Prostate gland (tissue), 2 donors: ENCODE data around the gene TKT. TPM values are rescaled to one million over a fixed set of nuclear protein-coding genes. Genes with fewer than 3 reads are reported as not detected.
A peak's percentile ranks its signal among the peaks of the same experiment; 100 is the strongest.

ENCODE experiments used
- DNase-seq: peaks from one replicate; pipeline ENCODE4 v3.0.0-alpha.2; 2019; ENCODE audit warnings: low spot score
- H3K27ac ChIP-seq, 2 donors: fragments of 200-600 bp; sonication (generic); 2 replicates each; pipeline ENCODE4 v1.5.1; 2017 to 2019
- H3K27me3 ChIP-seq: fragments of 200-600 bp; sonication (generic); replicated peaks from 2 replicates; pipeline ENCODE4 v1.5.1; 2019; ENCODE audit not compliant: insufficient read depth
- H3K36me3 ChIP-seq, 2 donors: fragments of 200-600 bp; sonication (generic); 1 replicate in 1 of 2; 2 replicates in 1 of 2; pipeline versions ENCODE4 v1.5.1 to v1.8.1; 2017 to 2019
- H3K4me1 ChIP-seq: fragments of 200-600 bp; sonication (generic); replicated peaks from 2 replicates; pipeline ENCODE4 v1.5.1; 2019
- H3K4me3 ChIP-seq, 2 donors: fragments of 200-600 bp; sonication (generic); 2 replicates each; pipeline ENCODE4 v1.5.1; 2017 to 2019
- H3K9me3 ChIP-seq: fragments of 200-600 bp; sonication (generic); 2 replicates; pipeline ENCODE4 v1.5.1; 2017
- POLR2A ChIP-seq: fragments of 450-650 bp; IDR thresholded peaks from one replicate; pipeline ENCODE4 v1.6.1; 2016; ENCODE audit warnings: antibody characterized with exemption, mild to moderate bottlenecking
- POLR2AphosphoS5 ChIP-seq: sonication (generic); formaldehyde crosslinking; IDR thresholded peaks from one replicate; pipeline ENCODE4 v1.6.1; 2017; ENCODE audit warnings: antibody characterized with exemption
- WGBS: methylation state at CpG from one replicate; pipeline ENCODE4 v1.1.5; 2018; 5-methylcytosine and 5-hydroxymethylcytosine counted together
- intact Hi-C: fragments of 100-400 bp; cut with DNase I; formaldehyde crosslinking; loops from one replicate; pipeline ENCODE4 v1.14.2; 2022
- total RNA-seq, 2 donors: library from RNA; depleted of rRNA; stranded (reverse); fragments of >200 nt; gene quantifications; one replicate each; pipeline ENCODE4 v1.1.0, GENCODE V29; 2016
- TF ChIP-seq, protein P1 (sequence below), 4 experiments: fragments of 200-600 bp in 2 of 4; fragments of 450-650 bp in 2 of 4; sonication (generic) in 2 of 4; IDR thresholded peaks; 1 replicate in 3 of 4; 2 replicates in 1 of 4; pipeline ENCODE4 v1.5.1; 2016 to 2019; ENCODE audit warnings: antibody characterized with exemption in 4 of 4, mild to moderate bottlenecking in 2 of 4, moderate library complexity in 2 of 4

TKT gene
- total RNA-seq, 2 donors from 2014 or later: 187 to 226 TPM

DNA sequence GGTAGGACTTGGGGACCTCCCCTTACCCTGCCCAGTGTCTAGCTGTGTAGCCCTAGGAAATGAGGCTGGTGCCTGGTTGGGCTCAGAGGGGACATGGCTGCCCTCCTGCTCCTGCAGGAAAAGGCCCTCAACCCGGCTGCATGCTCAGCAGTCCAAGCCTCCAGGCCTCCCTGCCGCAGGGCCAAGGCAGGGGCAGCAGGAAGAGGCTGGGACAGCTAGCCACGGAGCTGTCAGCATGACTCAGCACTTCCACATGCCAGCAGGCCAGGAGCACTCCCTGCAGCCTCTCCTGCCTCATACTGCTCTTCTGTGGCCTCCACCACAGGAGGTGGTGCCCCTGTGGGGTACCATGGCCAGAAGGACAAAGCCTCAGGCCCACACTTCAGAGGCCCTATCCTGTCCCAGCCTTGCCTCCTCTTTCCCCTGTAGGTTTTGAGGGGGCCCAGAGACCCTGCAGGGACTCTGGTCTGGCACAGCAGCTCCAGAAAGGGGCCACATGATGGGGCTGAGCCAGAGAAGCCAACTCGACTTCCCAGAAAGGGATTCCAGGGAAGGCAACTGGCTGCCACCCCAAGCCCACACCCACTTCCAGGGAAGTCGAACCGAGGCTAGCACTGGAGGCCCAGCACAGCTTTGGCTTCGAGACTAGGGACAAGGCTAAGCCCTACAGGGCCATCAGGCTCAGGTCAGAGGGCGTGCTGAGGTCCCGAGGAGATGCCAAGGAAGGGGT, 19.5 kb downstream of the TKT start:
- 78% methylated on average over 7 of the region's 9 CpGs for WGBS
- Histone ChIP-seq H3K36me3 (peaks cover 4 to 36% of the 10 kb centered on the region in 2 donors), H3K4me3 (no peak overlapping the region), H3K27me3 (no peaks in the 10 kb centered on the region), H3K9me3 (no peaks in the 10 kb centered on the region), H3K27ac (peak overlapping the region; percentile 52 to 67), H3K4me1 (peaks cover 13% of the 10 kb centered on the region)
- peak; percentile 47 for DNase-seq
- TF ChIP-seq POLR2AphosphoS5 (peak; percentile 39), POLR2A (no peak)
- intact Hi-C loops: no loop called here

GRCh38 chr3:53235545-53235944, 20.3 kb downstream of the TKT start:
- H3K4me3 ChIP-seq: no peak overlapping the region
- peaks cover 4 to 29% of the 10 kb centered on the region in 2 donors for H3K36me3 ChIP-seq
- WGBS: 72% methylated on average over 6 of the region's 6 CpGs
- H3K27me3 ChIP-seq: no peaks in the 10 kb centered on the region
- H3K4me1 ChIP-seq: peaks cover 13% of the 10 kb centered on the region
- DNase-seq: no peak
- no peak for TF ChIP-seq POLR2A
- TF ChIP-seq, protein P1, sequence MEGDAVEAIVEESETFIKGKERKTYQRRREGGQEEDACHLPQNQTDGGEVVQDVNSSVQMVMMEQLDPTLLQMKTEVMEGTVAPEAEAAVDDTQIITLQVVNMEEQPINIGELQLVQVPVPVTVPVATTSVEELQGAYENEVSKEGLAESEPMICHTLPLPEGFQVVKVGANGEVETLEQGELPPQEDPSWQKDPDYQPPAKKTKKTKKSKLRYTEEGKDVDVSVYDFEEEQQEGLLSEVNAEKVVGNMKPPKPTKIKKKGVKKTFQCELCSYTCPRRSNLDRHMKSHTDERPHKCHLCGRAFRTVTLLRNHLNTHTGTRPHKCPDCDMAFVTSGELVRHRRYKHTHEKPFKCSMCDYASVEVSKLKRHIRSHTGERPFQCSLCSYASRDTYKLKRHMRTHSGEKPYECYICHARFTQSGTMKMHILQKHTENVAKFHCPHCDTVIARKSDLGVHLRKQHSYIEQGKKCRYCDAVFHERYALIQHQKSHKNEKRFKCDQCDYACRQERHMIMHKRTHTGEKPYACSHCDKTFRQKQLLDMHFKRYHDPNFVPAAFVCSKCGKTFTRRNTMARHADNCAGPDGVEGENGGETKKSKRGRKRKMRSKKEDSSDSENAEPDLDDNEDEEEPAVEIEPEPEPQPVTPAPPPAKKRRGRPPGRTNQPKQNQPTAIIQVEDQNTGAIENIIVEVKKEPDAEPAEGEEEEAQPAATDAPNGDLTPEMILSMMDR (IDR thresholded peaks at IDR 0.05): no peak
- TF ChIP-seq POLR2AphosphoS5: no peak
- intact Hi-C loops: no loop called here
- H3K9me3 ChIP-seq: no peaks in the 10 kb centered on the region
- peak overlapping the region in 1 of 2 donors; percentile 52 for H3K27ac ChIP-seq

DNA sequence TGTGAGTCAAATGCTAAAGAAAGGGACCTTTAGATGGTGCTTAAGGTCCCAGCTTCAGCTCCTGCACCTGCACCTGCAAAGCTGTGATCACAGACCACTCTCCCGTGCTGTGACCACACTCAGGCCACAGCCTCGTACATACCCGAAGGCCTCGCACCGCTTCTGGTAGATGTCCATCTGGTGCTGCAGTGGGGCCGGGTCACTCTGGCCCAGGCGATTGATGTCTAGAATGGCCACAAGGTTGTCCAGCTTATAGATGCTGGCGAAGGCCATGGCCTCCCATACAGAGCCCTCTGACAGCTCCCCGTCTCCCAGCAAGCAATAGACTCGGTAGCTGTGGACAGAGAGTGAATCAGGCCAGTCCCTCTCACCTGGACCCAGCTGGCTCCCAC, 21.0 kb downstream of the TKT start:
- TF ChIP-seq, protein P1 (IDR thresholded peaks at IDR 0.05): no peak
- TF ChIP-seq POLR2A (no peak), POLR2AphosphoS5 (no peak)
- no peak for DNase-seq
- 96% methylated on average over 10 of the region's 10 CpGs for WGBS
- no peaks in the 10 kb centered on the region for H3K27me3 ChIP-seq
- peaks cover 0 to 33% of the 10 kb centered on the region in 2 donors for H3K36me3 ChIP-seq
- H3K9me3 ChIP-seq: no peaks in the 10 kb centered on the region
- peaks cover 13% of the 10 kb centered on the region for H3K4me1 ChIP-seq
- H3K4me3 ChIP-seq: no peak overlapping the region
- intact Hi-C loops: no loop called here
- H3K27ac ChIP-seq: no peak overlapping the region

GRCh38 chr3:53234130-53234840, 21.5 kb downstream of the TKT start:
- Histone ChIP-seq H3K4me1 (peaks cover 13% of the 10 kb centered on the region), H3K36me3 (peaks cover under 1 to 34% of the 10 kb centered on the region in 2 donors), H3K4me3 (no peak overlapping the region), H3K27ac (no peak overlapping the region), H3K27me3 (no peaks in the 10 kb centered on the region), H3K9me3 (no peaks in the 10 kb centered on the region)
- no peak for DNase-seq
- TF ChIP-seq POLR2A (no peak), POLR2AphosphoS5 (no peak)
- TF ChIP-seq, protein P1 (IDR thresholded peaks at IDR 0.05): no peak
- intact Hi-C loops: no loop called here
- 87% methylated on average over 15 of the region's 15 CpGs for WGBS

GRCh38 chr3:53232641-53233377, 23.0 kb downstream of the TKT start:
- no peak for TF ChIP-seq POLR2A
- TF ChIP-seq POLR2AphosphoS5: no peak
- TF ChIP-seq, protein P1 (IDR thresholded peaks at IDR 0.05): no peak
- Histone ChIP-seq H3K27ac (no peak overlapping the region), H3K4me3 (no peak overlapping the region), H3K27me3 (no peaks in the 10 kb centered on the region), H3K4me1 (peaks cover 8% of the 10 kb centered on the region), H3K9me3 (no peaks in the 10 kb centered on the region), H3K36me3 (peaks cover 5 to 46% of the 10 kb centered on the region in 2 donors)
- intact Hi-C loops: no loop called here
- no peak for DNase-seq
- 79% methylated on average over 18 of the region's 18 CpGs for WGBS
